ENCODE results near the gene ARFIP1.

The ARFIP1 gene

DNA sequence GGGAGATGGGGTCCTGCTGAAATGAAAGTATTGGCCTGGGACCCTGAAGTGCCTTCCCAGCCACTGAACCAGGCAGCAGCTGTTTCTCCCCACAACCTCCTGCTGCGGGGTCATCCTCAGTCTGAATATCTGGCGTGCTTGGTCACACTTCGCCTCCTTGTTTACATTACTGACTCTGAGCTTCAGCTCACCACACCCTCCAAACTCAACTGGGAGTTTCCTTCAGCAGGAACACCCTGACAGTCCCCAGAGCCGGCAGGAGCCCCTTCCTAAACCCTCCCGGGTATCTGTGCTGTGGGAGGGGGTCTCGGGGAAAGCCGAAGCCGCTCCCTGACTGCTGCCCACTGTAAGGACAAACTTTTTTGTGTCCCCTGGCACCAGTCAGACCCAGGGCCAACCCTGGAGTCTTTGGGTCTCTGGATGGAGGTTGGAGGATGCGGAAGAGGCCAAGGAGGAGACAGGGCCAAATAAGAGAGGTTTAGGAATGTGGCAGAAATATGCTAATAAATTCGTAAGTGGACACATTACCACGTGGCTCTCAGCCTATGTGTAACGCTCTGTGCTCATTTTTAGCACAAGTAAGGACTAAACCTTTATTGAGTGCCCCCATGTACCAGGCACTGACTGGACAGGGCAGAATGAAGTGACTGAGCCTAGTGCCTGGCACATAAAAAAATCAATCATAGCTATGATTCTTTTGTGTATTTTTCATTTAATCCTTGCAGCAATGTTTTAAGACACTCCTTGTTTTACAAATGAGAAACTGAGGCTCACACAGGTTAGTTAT lies 177.1 kb downstream of the ARFIP1 start:
- Histone ChIP-seq H3K27me3 (ENCODE audit: low read depth, low read length) (no peaks in the 10 kb centered on the region), H3K9me3 (ENCODE audit: control insufficient read depth in 1 of 2, low read length in 2 of 2) (no peaks in the 10 kb centered on the region), H3K36me3 (ENCODE audit: control insufficient read depth in 1 of 2, insufficient read depth in 2 of 2, low read length in 2 of 2) (peaks cover 0 to 4% of the 10 kb centered on the region in 2 donors), H3K27ac (ENCODE audit: low read length) (peak overlapping the region; percentile 24), H3K4me1 (ENCODE audit: control insufficient read depth in 1 of 2, insufficient read depth in 2 of 2, low read length in 2 of 2) (peaks cover 8% of the 10 kb centered on the region in 2 donors), H3K4me3 (ENCODE audit: low read depth in 1 of 2, low read length in 2 of 2) (no peak overlapping the region)

- H3K27ac ChIP-seq (ENCODE audit: low read length): peak overlapping the region; percentile 39
- H3K4me3 ChIP-seq (ENCODE audit: low read depth in 1 of 2, low read length in 2 of 2): no peak overlapping the region
- peaks cover 8% of the 10 kb centered on the region in 2 donors for H3K4me1 ChIP-seq (ENCODE audit: control insufficient read depth in 1 of 2, insufficient read depth in 2 of 2, low read length in 2 of 2)
These were observed 177.8 kb downstream of the ARFIP1 start for GRCh38 chr4:152957437-152958171.

GRCh38 chr4:152959080-152959479 lies 179.3 kb downstream of the ARFIP1 start:
- H3K36me3 ChIP-seq (ENCODE audit: control insufficient read depth in 1 of 2, insufficient read depth in 2 of 2, low read length in 2 of 2): peaks cover 0 to 4% of the 10 kb centered on the region in 2 donors
- H3K4me1 ChIP-seq (ENCODE audit: control insufficient read depth in 1 of 2, insufficient read depth in 2 of 2, low read length in 2 of 2): peaks cover 8% of the 10 kb centered on the region in 2 donors
- no peak overlapping the region for H3K27ac ChIP-seq (ENCODE audit: low read length)

More at GRCh38 chr4:152957437-152958171, 177.8 kb downstream of the ARFIP1 start:
- Histone ChIP-seq H3K9me3 (ENCODE audit: control insufficient read depth in 1 of 2, low read length in 2 of 2) (no peaks in the 10 kb centered on the region), H3K36me3 (ENCODE audit: control insufficient read depth in 1 of 2, insufficient read depth in 2 of 2, low read length in 2 of 2) (peaks cover 0 to 4% of the 10 kb centered on the region in 2 donors), H3K27me3 (ENCODE audit: low read depth, low read length) (no peaks in the 10 kb centered on the region)

DNA sequence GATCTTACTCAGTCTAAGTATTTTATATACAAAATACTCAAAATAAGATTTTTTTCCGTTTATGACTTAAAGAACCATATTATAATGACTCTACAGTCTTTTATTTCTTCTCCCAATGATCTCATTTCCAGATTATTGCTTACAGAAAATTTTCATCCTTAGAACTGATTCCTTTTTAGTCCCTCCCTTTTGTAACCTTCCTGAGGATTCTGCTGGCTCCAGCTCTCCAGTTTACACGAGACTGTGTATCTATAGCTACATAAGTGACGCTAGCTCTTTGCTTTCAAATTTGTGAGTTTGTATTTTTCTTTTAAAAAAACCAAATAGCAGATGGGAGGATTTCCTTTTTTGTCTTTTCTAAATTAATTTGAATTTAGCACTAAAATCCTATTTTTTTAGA lies 180.3 kb downstream of the ARFIP1 start:
- Histone ChIP-seq H3K4me1 (ENCODE audit: control insufficient read depth in 1 of 2, insufficient read depth in 2 of 2, low read length in 2 of 2) (peaks cover 8% of the 10 kb centered on the region in 2 donors), H3K36me3 (ENCODE audit: control insufficient read depth in 1 of 2, insufficient read depth in 2 of 2, low read length in 2 of 2) (peaks cover 0 to 5% of the 10 kb centered on the region in 2 donors), H3K27me3 (ENCODE audit: low read depth, low read length) (no peaks in the 10 kb centered on the region), H3K27ac (ENCODE audit: low read length) (no peak overlapping the region), H3K9me3 (ENCODE audit: control insufficient read depth in 1 of 2, low read length in 2 of 2) (no peaks in the 10 kb centered on the region), H3K4me3 (ENCODE audit: low read depth in 1 of 2, low read length in 2 of 2) (no peak overlapping the region)

More at GRCh38 chr4:152959080-152959479, 179.3 kb downstream of the ARFIP1 start:
- H3K27me3 ChIP-seq (ENCODE audit: low read depth, low read length): no peaks in the 10 kb centered on the region
- no peak overlapping the region for H3K4me3 ChIP-seq (ENCODE audit: low read depth in 1 of 2, low read length in 2 of 2)
- H3K9me3 ChIP-seq (ENCODE audit: control insufficient read depth in 1 of 2, low read length in 2 of 2): no peaks in the 10 kb centered on the region

- no peaks in the 10 kb centered on the region for H3K27me3 ChIP-seq (ENCODE audit: low read depth, low read length)
- no peak overlapping the region for H3K27ac ChIP-seq (ENCODE audit: low read length)
- H3K4me3 ChIP-seq (ENCODE audit: low read depth in 1 of 2, low read length in 2 of 2): no peak overlapping the region
- H3K9me3 ChIP-seq (ENCODE audit: control insufficient read depth in 1 of 2, low read length in 2 of 2): no peaks in the 10 kb centered on the region
- peaks cover 0 to 5% of the 10 kb centered on the region in 2 donors for H3K36me3 ChIP-seq (ENCODE audit: control insufficient read depth in 1 of 2, insufficient read depth in 2 of 2, low read length in 2 of 2)
- peaks cover 7 to 8% of the 10 kb centered on the region in 2 donors for H3K4me1 ChIP-seq (ENCODE audit: control insufficient read depth in 1 of 2, insufficient read depth in 2 of 2, low read length in 2 of 2)
These were observed 181.4 kb downstream of the ARFIP1 start for GRCh38 chr4:152961014-152961772.

DNA sequence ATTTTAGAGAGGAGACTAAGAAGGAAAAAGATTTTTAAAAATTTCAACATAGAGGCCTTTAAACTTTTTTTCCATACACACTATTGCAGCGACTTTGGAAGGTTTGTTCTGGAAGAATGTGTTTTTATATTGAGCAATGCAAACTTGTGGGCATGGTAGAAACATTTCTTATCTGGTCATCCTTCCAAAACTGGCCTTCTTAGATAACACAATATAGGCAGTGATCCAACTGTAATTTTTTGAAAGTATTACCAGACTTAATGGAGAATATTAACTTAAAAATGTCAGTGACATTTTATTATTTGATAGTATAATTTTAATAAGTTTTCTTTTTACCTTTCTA lies 182.0 kb downstream of the ARFIP1 start:
- H3K9me3 ChIP-seq (ENCODE audit: control insufficient read depth in 1 of 2, low read length in 2 of 2): no peaks in the 10 kb centered on the region
- no peak overlapping the region for H3K27ac ChIP-seq (ENCODE audit: low read length)
- H3K4me3 ChIP-seq (ENCODE audit: low read depth in 1 of 2, low read length in 2 of 2): no peak overlapping the region
- peaks cover 4 to 5% of the 10 kb centered on the region in 2 donors for H3K4me1 ChIP-seq (ENCODE audit: control insufficient read depth in 1 of 2, insufficient read depth in 2 of 2, low read length in 2 of 2)
- no peaks in the 10 kb centered on the region for H3K27me3 ChIP-seq (ENCODE audit: low read depth, low read length)
- peaks cover 0 to 5% of the 10 kb centered on the region in 2 donors for H3K36me3 ChIP-seq (ENCODE audit: control insufficient read depth in 1 of 2, insufficient read depth in 2 of 2, low read length in 2 of 2)

Data from muscle layer of duodenum (tissue), 2 donors.